ENCODE results near the gene KIF13A.
"Not testable (repeated sequence)": the region's sequence is repeated elsewhere in the genome, so short reads cannot be mapped to it uniquely, and the experiment has no call there.

KIF13A gene

DNA sequence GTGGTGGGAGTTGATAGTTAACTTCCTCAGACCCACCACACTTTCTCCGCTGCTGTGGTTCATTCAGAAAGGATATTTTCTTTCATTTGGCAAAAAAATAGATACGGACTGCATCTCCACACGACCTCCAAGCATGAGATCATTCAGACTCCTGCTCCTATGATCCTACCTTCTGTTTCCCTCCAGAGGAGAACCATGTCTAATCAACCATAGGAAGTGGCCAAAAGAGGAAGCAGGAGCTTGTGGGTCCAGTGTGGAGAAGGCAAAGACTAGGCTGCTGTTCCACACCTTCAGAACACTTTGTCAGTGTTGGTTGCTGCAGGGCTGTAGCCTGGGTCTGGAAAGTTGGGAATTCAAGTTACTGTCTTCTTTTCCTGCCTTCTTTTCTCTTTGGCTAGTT, 10.6 kb upstream of the KIF13A start:
- DNase-seq, result no peak

GRCh38 chr6:17995414-17995813, 8.0 kb upstream of the KIF13A start:
- no peak for DNase-seq

- no peak for DNase-seq
Measured at GRCh38 chr6:17994019-17994418, 6.6 kb upstream of the KIF13A start.

GRCh38 chr6:17988422-17988944, 1.0 kb upstream of the KIF13A start:
- no peak for DNase-seq

GRCh38 chr6:17987697-17988421, 424 bp upstream of the KIF13A start:
- peak; percentile 70 for DNase-seq

DNA sequence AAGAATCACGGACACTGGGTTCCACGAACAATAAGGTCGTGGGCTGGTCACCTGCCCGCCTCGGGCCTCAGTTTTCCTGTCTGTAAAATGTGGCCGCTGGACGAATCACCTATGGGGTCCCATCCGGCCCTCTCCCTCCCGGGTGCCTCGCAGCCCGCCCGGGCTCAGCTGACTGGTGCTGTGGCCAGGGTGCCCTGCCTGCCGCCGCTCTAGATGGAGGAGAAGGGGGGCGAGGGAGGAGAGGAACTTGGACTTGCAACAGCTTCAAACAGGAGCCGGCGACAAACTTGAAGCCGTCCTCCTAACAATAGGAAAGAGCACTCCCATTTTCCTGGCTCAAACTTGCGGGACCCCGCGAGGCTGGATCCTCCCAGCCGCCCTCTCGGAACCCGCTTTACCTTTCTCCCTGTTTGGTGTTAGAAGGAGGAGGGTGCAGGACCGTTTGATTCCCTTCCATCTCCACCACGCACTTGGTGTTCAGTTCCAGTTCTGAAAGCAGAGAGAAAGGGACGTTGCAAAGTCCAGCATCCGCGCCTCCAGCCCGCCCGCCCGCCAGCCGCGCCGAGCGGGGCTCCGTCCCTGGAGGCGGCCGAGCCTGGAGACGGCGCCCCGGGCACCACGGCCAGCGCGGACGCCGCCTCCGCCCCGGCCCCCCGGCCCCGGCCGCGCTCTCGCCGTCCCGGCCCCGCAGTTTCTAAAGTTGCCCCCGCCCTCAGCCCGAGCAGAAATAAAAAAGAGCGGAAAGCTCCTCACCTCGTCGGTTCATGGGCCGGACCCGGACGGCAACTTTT, 584 bp downstream of the KIF13A start:
- DNase-seq, result no peak

DNA sequence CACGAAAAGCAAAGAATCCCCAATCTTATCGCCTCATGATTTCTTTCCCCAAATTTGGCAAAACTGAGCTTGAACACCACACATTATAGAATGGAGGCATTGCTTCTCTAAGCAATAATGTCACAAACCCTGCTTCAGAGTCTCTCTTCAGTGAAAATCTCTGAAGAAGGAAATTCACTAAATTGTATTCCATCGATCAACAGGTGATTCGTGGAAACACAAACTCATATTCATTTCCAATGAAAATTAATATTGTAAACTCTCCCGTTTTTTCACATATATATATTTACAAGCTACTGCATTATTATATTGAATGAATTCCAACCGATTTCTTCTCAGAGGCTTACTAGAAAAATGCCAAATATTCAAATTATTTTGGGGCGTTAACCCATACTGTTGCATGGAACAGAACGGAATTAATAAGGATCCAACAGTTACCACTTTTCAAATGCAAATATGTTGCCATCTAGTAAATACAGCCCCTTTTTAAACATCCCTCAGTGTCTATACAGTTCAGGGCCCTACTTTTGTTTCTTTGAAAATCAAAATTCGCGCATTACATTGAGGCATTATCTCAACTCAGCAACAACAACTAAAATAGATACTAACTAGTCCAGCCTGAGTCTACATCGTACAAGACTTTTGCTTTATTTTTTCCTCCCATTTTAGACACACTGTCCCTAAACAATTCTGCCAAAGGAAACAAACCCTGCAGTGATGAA, 1.3 kb downstream of the KIF13A start:
- DNase-seq, result no peak

- DNase-seq, result no peak
Measured at GRCh38 chr6:17984812-17985670, 2.4 kb downstream of the KIF13A start.

DNA sequence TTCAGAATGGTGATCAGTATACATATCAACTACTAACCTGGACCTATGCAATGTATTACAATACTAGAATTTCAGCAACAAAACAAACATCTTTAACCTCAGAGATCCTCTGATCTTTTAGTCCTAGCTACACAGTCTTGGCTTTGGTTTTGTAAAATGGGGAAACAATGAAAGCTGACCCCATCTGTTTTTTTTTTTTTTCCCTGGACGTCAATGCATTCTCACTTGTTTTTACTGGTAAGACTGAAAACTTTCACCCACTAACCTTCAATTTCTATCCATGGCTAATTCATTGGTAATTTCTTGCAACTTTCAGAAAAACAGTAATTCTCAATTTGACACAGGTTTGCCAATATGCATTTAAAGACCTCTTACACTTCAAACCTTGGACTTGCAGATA, 3.0 kb downstream of the KIF13A start:
- no peak for DNase-seq

GRCh38 chr6:17983730-17984129, 3.7 kb downstream of the KIF13A start:
- peak; percentile 57 for DNase-seq

DNA sequence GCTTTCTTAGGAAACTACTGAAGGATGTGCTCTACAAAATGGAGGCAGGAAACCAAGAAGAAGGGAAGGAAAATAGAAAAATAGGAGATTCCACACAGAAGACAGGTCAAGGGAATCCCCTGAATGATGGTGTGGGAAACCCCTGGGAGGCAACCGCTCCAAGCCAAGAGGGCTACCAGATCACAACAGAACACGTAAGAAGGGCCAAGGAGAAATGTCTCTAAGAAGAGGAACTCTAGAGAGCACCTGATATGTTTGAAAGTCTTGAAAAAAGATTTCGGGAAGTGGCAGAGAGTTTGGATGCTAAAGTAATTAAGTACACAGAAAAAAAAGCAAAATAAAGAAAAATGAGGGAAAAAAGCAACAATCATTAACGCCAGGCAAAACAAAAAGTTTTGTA, 7.1 kb downstream of the KIF13A start:
- no peak for DNase-seq

- no peak for DNase-seq
Measured at GRCh38 chr6:17979479-17979878, 8.0 kb downstream of the KIF13A start.

GRCh38 chr6:17976258-17976657, 11.2 kb downstream of the KIF13A start:
- DNase-seq, result not testable (repeated sequence)

DNA sequence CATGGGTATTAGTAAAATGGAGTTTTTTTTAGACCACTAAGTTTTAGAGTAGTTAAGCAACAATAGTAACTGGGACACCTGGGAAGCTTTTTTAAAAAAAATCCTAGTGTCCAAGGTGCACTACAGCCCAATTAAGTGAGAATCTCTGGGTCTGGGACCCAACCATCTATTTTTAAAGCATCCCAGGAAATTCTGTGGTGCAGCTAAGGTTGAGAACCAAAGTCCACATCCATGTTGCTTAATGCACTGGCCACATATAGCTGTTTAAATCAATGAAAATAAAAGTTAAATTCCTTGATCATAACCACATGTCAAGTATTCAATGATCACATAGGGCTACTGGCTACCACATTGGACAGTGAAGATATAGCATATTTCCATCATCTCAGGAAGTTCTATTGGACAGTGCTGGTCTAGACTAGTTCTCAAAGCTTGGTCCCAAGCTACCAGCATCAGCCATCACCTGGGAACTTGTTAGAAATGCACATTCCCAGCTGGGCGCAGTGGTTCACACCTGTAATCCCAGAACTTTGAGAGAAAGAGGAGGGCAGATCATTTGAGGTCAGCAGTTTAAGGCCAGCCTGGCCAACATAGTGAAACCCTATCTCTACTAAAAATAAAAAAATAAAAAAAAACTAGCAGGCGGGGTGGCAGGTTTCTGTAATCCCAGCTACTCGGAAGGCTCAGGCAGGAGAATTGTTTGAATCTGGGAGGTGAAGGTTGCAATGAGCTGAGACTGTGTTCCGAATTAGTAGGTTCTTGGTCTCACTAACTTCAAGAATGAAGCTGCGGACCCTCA, 12.7 kb downstream of the KIF13A start:
- DNase-seq, result no peak

DNA sequence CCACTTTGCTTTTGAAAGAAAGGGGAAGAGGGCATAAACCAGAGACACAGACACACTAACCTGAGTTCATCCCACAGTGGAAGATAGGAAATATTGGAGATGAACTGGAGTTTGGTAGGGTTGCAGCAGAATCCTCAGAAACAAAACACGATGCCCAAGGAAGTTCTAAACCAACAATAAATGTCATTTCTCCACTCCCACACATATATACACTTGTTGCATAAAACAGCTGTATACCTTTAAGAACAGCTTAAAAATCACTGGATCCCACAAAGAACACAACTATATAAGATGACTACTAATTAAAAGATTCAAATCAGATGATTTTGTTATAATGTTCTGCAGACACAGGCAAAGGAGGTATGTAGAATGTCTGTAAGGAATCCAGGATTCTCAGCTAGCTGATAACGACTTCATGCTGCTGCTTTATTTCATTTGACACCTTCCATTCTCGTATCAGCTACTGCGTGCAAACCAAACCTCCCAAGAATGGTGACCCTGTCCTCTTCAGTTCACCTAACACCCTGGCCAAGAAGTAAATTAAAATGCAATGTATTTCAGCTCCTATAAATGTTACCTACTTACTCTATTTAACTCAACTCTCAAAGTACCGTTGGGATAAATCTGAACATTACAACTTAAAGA, 14.3 kb downstream of the KIF13A start:
- no peak for DNase-seq

DNA sequence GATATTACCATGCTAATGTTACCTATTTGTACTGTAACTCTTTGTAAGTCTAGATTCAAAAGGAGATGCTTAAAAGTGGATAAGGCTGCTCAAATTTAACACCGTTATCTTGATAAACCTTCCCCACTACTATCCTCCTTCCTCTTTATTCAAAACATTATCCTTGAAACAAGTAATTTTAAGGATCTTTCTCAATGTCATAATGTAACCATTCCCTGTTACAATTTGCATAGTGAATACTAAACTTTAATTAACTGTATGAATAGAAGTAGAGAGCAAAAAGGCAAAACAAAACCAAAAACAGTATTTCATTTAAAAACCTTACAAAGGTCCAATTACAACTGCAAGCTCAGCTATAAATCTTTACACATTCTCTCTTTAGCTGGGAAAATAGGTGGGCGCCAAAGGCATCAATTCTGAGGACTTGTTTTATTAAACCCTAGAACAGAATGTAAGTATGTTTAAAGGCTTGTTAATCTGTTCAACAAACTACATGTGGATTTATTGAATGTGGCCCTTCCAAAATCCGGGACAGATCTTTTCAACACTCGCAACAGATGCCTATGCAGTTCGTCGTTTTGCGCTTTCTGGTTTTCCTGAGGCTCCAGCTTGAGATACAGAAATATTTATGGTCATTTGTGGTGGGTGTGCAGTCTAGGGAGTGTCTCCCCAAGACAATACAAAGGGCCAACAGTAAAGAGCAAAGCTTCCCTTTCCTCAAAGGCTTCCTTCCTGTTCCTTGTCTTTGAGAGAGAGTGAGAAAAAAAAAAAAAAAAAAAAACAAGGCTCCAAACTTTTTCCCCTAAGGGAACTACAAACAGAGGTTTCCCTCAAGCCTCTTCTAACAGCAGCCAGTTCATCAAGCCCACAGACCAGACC, 15.1 kb downstream of the KIF13A start:
- no peak for DNase-seq

- no peak for DNase-seq
Measured at GRCh38 chr6:17971128-17972073, 16.0 kb downstream of the KIF13A start.

- no peak for DNase-seq
Measured at GRCh38 chr6:17968876-17969275, 18.6 kb downstream of the KIF13A start.

Data from NCI-H2171 (cell line).